H1 (cell line): ENCODE results near the gene SLC39A7. TPM values are rescaled to one million over a fixed set of nuclear protein-coding genes. Genes with fewer than 3 reads are reported as not detected.

Source experiments
- CTCF ChIA-PET: fragments of 300-600 bp; sonication (Branson Sonifier 250); formaldehyde crosslinking; loops from one replicate; lab custom pipeline; 2021; ENCODE audit not compliant: partially characterized antibody; lab: Charles Lee
- POLR2A ChIA-PET: fragments of 300-600 bp; sonication (Branson Sonifier 250); formaldehyde crosslinking; loops from one replicate; lab custom pipeline; 2021; ENCODE audit warnings: inconsistent platforms; ENCODE audit not compliant: partially characterized antibody; lab: Charles Lee
- DNase-seq, 2 experiments: peaks; one replicate each; pipeline versions ENCODE4 v3.0.0 to v3.0.0-alpha.2; 2010 to 2022; ENCODE audit warnings: low spot score in 2 of 2, low read depth in 1 of 2, mixed read lengths in 1 of 2
- FAIRE-seq: peaks from 2 replicates; lab custom pipeline; 2011; peaks lifted over from hg19 to GRCh38; lab: Jason Lieb, UNC
- H2AFZ ChIP-seq: 2 replicates; pipeline ENCODE4 v1.8.1; 2012; ENCODE audit warnings: low read length, inconsistent platforms
- H2AK5ac ChIP-seq: 2 replicates; pipeline ENCODE4 v1.6.1; 2013; ENCODE audit warnings: low read depth, low read length
- H2BK120ac ChIP-seq: replicated peaks from 2 replicates; pipeline ENCODE3; 2013; ENCODE audit warnings: low read depth, low read length, inconsistent platforms
- H2BK12ac ChIP-seq: 2 replicates; pipeline ENCODE4 v1.6.1; 2013; ENCODE audit warnings: low read depth, low read length
- H2BK15ac ChIP-seq: 2 replicates; pipeline ENCODE4 v1.6.1; 2013; ENCODE audit warnings: low read length
- H2BK20ac ChIP-seq: 2 replicates; pipeline ENCODE4 v1.6.1; 2013; ENCODE audit warnings: low read length
- H2BK5ac ChIP-seq: 2 replicates; pipeline ENCODE4 v1.6.1; 2013; ENCODE audit warnings: low read depth, low read length
- H3K14ac ChIP-seq: 2 replicates; pipeline ENCODE4 v1.6.1; 2013; ENCODE audit warnings: inconsistent platforms; ENCODE audit not compliant: insufficient read length
- H3K18ac ChIP-seq: 2 replicates; pipeline ENCODE4 v1.6.1; 2013; ENCODE audit warnings: low read length; ENCODE audit errors: extremely low read depth
- H3K23ac ChIP-seq: 2 replicates; pipeline ENCODE4 v1.6.1; 2013; ENCODE audit warnings: inconsistent platforms; ENCODE audit not compliant: insufficient read length
- H3K23me2 ChIP-seq: 2 replicates; pipeline ENCODE4 v1.6.1; 2013; ENCODE audit warnings: low read depth, low read length
- H3K27ac ChIP-seq: 2 replicates; pipeline ENCODE4 v1.6.1; 2011; ENCODE audit warnings: low read depth, low read length, inconsistent platforms
- H3K27me3 ChIP-seq, 4 experiments: replicated peaks in 1 of 4; 1 replicate in 1 of 4; 2 replicates in 3 of 4; pipeline versions ENCODE4 v1.6.1 to v1.8.1; 2011 to 2013; ENCODE audit warnings: low read length in 3 of 4, mild to moderate bottlenecking in 3 of 4, inconsistent platforms in 2 of 4, mixed read lengths in 2 of 4, moderate library complexity in 1 of 4; ENCODE audit not compliant: control insufficient read depth in 3 of 4, insufficient read depth in 3 of 4; ENCODE audit errors: extremely low read depth in 1 of 4
- H3K36me3 ChIP-seq, 4 experiments: 2 replicates each; pipeline versions ENCODE4 v1.6.1 to v1.8.1; 2011 to 2013; ENCODE audit warnings: mild to moderate bottlenecking in 4 of 4, low read length in 3 of 4, moderate library complexity in 2 of 4, control low read depth in 1 of 4, inconsistent platforms in 1 of 4; ENCODE audit not compliant: insufficient read depth in 4 of 4, control insufficient read depth in 2 of 4
- H3K4ac ChIP-seq: replicated peaks from 2 replicates; pipeline ENCODE3; 2013; ENCODE audit warnings: low read length, low read depth, mixed read lengths, inconsistent platforms; ENCODE audit not compliant: insufficient read length
- H3K4me1 ChIP-seq, 4 experiments: replicated peaks in 1 of 4; 1 replicate in 1 of 4; 2 replicates in 3 of 4; pipeline versions ENCODE4 v1.6.1 to v1.8.1; 2011 to 2013; ENCODE audit warnings: low read length in 3 of 4, inconsistent platforms in 2 of 4, mixed read lengths in 1 of 4; ENCODE audit not compliant: insufficient read depth in 4 of 4, control insufficient read depth in 3 of 4
- H3K4me2 ChIP-seq, 2 experiments: 2 replicates each; pipeline versions ENCODE4 v1.6.1 to v1.8.1; 2011 to 2013; ENCODE audit warnings: low read depth in 2 of 2, low read length in 2 of 2, control low read depth in 1 of 2, inconsistent platforms in 1 of 2, mild to moderate bottlenecking in 1 of 2; ENCODE audit not compliant: insufficient read depth in 1 of 2
- H3K4me3 ChIP-seq, 4 experiments: fragments of 200-600, 300-600 bp in 1 of 4; sonication (generic), shearing (Covaris generic), sonication (Bioruptor Twin) in 1 of 4; 2 replicates each; pipeline versions ENCODE4 v1.5.1 to v1.8.1; 2011 to 2016; ENCODE audit warnings: low read length in 4 of 4, low read depth in 3 of 4, control low read depth in 2 of 4, inconsistent platforms in 2 of 4, mild to moderate bottlenecking in 2 of 4, mixed read lengths in 1 of 4, moderate library complexity in 1 of 4; ENCODE audit not compliant: insufficient read depth in 2 of 4; ENCODE audit errors: extremely low read depth in 1 of 4
- H3K56ac ChIP-seq: replicated peaks from 2 replicates; pipeline ENCODE3; 2013; ENCODE audit warnings: low read depth, mild to moderate bottlenecking, mixed read lengths, low read length, inconsistent platforms; ENCODE audit not compliant: insufficient read length
- H3K79me1 ChIP-seq: 2 replicates; pipeline ENCODE4 v1.6.1; 2013; ENCODE audit warnings: low read depth, low read length, control low read depth
- H3K79me2 ChIP-seq, 2 experiments: 2 replicates each; pipeline versions ENCODE4 v1.6.1 to v1.8.1; 2012 to 2013; ENCODE audit warnings: low read length in 2 of 2, mild to moderate bottlenecking in 2 of 2, inconsistent platforms in 1 of 2; ENCODE audit not compliant: insufficient read depth in 2 of 2, control insufficient read depth in 1 of 2
- H3K9ac ChIP-seq, 4 experiments: replicated peaks in 1 of 4; 1 replicate in 1 of 4; 2 replicates in 3 of 4; pipeline versions ENCODE4 v1.6.1 to v1.8.1; 2011 to 2013; ENCODE audit warnings: low read depth in 3 of 4, low read length in 3 of 4, control low read depth in 2 of 4, mild to moderate bottlenecking in 2 of 4, moderate library complexity in 2 of 4, inconsistent platforms in 1 of 4; ENCODE audit errors: extremely low read depth in 1 of 4
- H3K9me3 ChIP-seq, 2 experiments: 2 replicates each; pipeline versions ENCODE4 v1.6.1 to v1.8.1; 2012 to 2013; ENCODE audit warnings: mild to moderate bottlenecking in 2 of 2, moderate library complexity in 2 of 2, control low read depth in 1 of 2, inconsistent platforms in 1 of 2, low read depth in 1 of 2, low read length in 1 of 2, mixed read lengths in 1 of 2; ENCODE audit not compliant: insufficient read depth in 2 of 2
- H4K20me1 ChIP-seq, 2 experiments: replicated peaks in 1 of 2; 2 replicates each; pipeline versions ENCODE3 to v1.8.1; 2011 to 2013; ENCODE audit warnings: inconsistent platforms in 2 of 2, low read length in 2 of 2, mild to moderate bottlenecking in 1 of 2; ENCODE audit not compliant: insufficient read depth in 2 of 2, control insufficient read depth in 1 of 2
- H4K5ac ChIP-seq: 2 replicates; pipeline ENCODE4 v1.6.1; 2013; ENCODE audit warnings: low read length, low read depth, mixed read lengths, inconsistent platforms; ENCODE audit not compliant: insufficient read length
- H4K8ac ChIP-seq: 2 replicates; pipeline ENCODE4 v1.8.0; 2013; ENCODE audit warnings: mild to moderate bottlenecking, moderate library complexity, low read length, inconsistent platforms; ENCODE audit not compliant: insufficient read depth; ENCODE audit errors: extremely low read depth
- H4K91ac ChIP-seq: replicated peaks from 2 replicates; pipeline ENCODE3; 2013; ENCODE audit warnings: low read length, mixed read lengths, inconsistent platforms; ENCODE audit not compliant: insufficient read length
- ASH2L ChIP-seq: fragments of 200-600, 300-600 bp; sonication (generic); IDR thresholded peaks from one replicate; pipeline ENCODE4 v1.7.1; 2017; ENCODE audit warnings: low read length
- BCL11A ChIP-seq, 2 experiments: IDR thresholded peaks; one replicate each; pipeline ENCODE4 v1.6.1; 2011; ENCODE audit warnings: low read depth in 2 of 2, low read length in 2 of 2, mild to moderate bottlenecking in 2 of 2
- BRCA1 ChIP-seq: IDR thresholded peaks from 2 replicates; pipeline ENCODE4 v1.6.1; 2012; ENCODE audit warnings: low read depth, low read length, improper control_type of control experiment
- CEBPB ChIP-seq: IDR thresholded peaks from 2 replicates; pipeline ENCODE4 v1.6.1; 2012; ENCODE audit warnings: low read depth, low read length
- CTBP2 ChIP-seq: IDR thresholded peaks from 2 replicates; pipeline ENCODE4 v1.7.0; 2011; ENCODE audit warnings: borderline replicate concordance, mild to moderate bottlenecking, moderate library complexity, mixed read lengths, low read length; ENCODE audit not compliant: insufficient read depth, insufficient read length
- EGR1 ChIP-seq: IDR thresholded peaks from 2 replicates; pipeline ENCODE4 v1.6.1; 2011; ENCODE audit warnings: low read depth, low read length, borderline replicate concordance
- RNF2 ChIP-seq: fragments of 200-900, 300-1000 bp; sonication (generic); IDR thresholded peaks from 2 replicates; pipeline ENCODE4 v1.7.1; 2016; ENCODE audit warnings: borderline replicate concordance, low read depth, mild to moderate bottlenecking, antibody characterized with exemption, low read length; ENCODE audit not compliant: poor library complexity, severe bottlenecking; ENCODE audit errors: missing control alignments
- SP1 ChIP-seq: IDR thresholded peaks from 2 replicates; pipeline ENCODE4 v1.6.1; 2011; ENCODE audit warnings: low read depth, low read length
- WGBS, 2 experiments: shearing (Covaris generic) in 1 of 2; methylation state at CpG; one replicate each; pipeline versions ENCODE4 v1.1.6 to v1.1.7; 2013 to 2015; ENCODE audit warnings: low lambda C conversion rate in 2 of 2, mixed read lengths in 2 of 2, inconsistent platforms in 1 of 2, low coverage in 1 of 2, missing lambda C conversion rate in 1 of 2; ENCODE audit not compliant: insufficient replicate concordance in 2 of 2, insufficient coverage in 1 of 2, insufficient read length in 1 of 2; ENCODE audit errors: extremely low coverage in 1 of 2, missing lambda C conversion rate in 1 of 2; 5-methylcytosine and 5-hydroxymethylcytosine counted together
- polyA plus RNA-seq, 7 experiments: library from polyadenylated mRNA; depleted of rRNA in 3 of 7; stranded (reverse) in 5 of 7; unstranded in 2 of 7; fragments of >200 nt in 5 of 7; fragments of 200-250 nt in 2 of 7; gene quantifications; 1 replicate in 5 of 7; 2 replicates in 1 of 7; 4 replicates in 1 of 7; pipeline versions ENCODE4 v1.2.1 to v1.2.3, GENCODE V29; 2011 to 2013; ENCODE audit warnings: missing spikeins in 2 of 7, mixed read lengths in 2 of 7
- total RNA-seq: library from RNA; stranded (reverse); fragmentation: NEBNext Ultra II Directional; extraction: Animal tissue kit (Norgen Biotek cat#: 25700); gene quantifications from 2 replicates; pipeline ENCODE4 v1.2.1, GENCODE V29; 2021
- TF ChIP-seq, protein P1 (sequence below): IDR thresholded peaks from 2 replicates; pipeline ENCODE4 v1.6.1; 2012; ENCODE audit warnings: inconsistent platforms
- TF ChIP-seq, protein P2 (sequence below): IDR thresholded peaks from 2 replicates; pipeline ENCODE4 v1.6.1; 2011; ENCODE audit warnings: low read length, improper control_type of control experiment

Gene SLC39A7
- total and polyA plus RNA-seq, 2 of the 8 experiments (the other 6 are each of a cell fraction or from before 2014, with no cell fraction given), result 63.3 to 123 TPM

DNA sequence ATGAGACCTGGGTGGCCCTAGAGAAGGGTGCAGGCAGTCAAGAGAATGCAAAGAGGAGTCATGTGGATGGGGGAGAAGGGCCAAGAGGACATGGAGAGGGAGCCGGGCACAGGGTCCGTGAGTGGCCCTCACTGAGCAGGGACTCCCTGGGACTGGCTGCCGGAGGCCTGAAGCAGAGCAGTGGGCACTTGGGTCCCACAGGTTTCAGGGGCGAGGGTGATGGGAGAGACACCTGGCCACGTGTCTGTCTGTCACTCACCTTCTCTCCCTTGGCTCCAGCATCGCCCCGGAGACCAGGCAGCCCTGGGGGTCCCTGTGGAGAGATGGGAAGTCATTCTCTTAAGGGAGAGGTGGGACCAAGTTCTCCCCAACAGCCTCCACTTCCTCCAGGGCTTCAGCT is 33.9 kb upstream of the SLC39A7 start:
- H3K23me2 ChIP-seq, result peaks cover 4% of the 10 kb centered on the region; the same call in 1 of the 2 replicates
- no peak for TF ChIP-seq RNF2
- TF ChIP-seq, protein P1, sequence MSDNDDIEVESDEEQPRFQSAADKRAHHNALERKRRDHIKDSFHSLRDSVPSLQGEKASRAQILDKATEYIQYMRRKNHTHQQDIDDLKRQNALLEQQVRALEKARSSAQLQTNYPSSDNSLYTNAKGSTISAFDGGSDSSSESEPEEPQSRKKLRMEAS, result no peak
- no peak for TF ChIP-seq BRCA1
- no peak for TF ChIP-seq CEBPB
- TF ChIP-seq, protein P2, sequence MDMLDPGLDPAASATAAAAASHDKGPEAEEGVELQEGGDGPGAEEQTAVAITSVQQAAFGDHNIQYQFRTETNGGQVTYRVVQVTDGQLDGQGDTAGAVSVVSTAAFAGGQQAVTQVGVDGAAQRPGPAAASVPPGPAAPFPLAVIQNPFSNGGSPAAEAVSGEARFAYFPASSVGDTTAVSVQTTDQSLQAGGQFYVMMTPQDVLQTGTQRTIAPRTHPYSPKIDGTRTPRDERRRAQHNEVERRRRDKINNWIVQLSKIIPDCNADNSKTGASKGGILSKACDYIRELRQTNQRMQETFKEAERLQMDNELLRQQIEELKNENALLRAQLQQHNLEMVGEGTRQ, result no peak
- no peak for TF ChIP-seq ASH2L
- no peak for TF ChIP-seq SP1
- TF ChIP-seq EGR1, result no peak
- TF ChIP-seq CTBP2, result no peak
- no peak for TF ChIP-seq BCL11A (IDR thresholded peaks at IDR 0.05; ENCODE audit: low read depth in 2 of 2, low read length in 2 of 2)
- H4K91ac ChIP-seq, result no peak overlapping the region
- H3K18ac ChIP-seq, result no peak overlapping the region
- H3K4me2 ChIP-seq, result no peak overlapping the region
- no peak overlapping the region for H3K27ac ChIP-seq
- POLR2A ChIA-PET, result no interaction called here
- no peak overlapping the region for H2BK5ac ChIP-seq
- no peak overlapping the region for H4K5ac ChIP-seq
- H3K9ac ChIP-seq, result no peak overlapping the region
- H4K8ac ChIP-seq, result no peak overlapping the region
- no peak overlapping the region for H2BK15ac ChIP-seq
- H3K4me1 ChIP-seq, result peaks cover 0 to 4% (median 1%) of the 10 kb centered on the region in 4 experiments; a peak in 5 of 7 replicates
- no peaks in the 10 kb centered on the region for H3K79me2 ChIP-seq
- peaks cover 0 to 7% (median 2%) of the 10 kb centered on the region in 4 experiments; a peak in 4 of 7 replicates for H3K27me3 ChIP-seq
- H2AK5ac ChIP-seq, result no peak overlapping the region
- no peak overlapping the region for H2BK120ac ChIP-seq
- CTCF ChIA-PET, result interaction anchor here (2.4 kb wide), 1 partner anchor 19 kb away, joined by 6 read pairs; no protein-coding TSS in a partner anchor
- H2BK20ac ChIP-seq, result no peak overlapping the region
- WGBS, 2 experiments, result 96% methylated on average over 5 of the region's 7 CpGs; no CpG with 5 or more reads in 1 of the 2 experiments
- DNase-seq (no peak), FAIRE-seq (no peak)
- no peaks in the 10 kb centered on the region for H3K9me3 ChIP-seq
- H2BK12ac ChIP-seq, result no peak overlapping the region
- H3K4ac ChIP-seq, result peak overlapping the region; percentile 51
- no peaks in the 10 kb centered on the region for H3K79me1 ChIP-seq
- no peak overlapping the region for H2AFZ ChIP-seq
- no peaks in the 10 kb centered on the region for H4K20me1 ChIP-seq
- no peak overlapping the region for H3K23ac ChIP-seq
- H3K36me3 ChIP-seq, result no peaks in the 10 kb centered on the region
- H3K14ac ChIP-seq, result no peak overlapping the region
- H3K4me3 ChIP-seq, result no peak overlapping the region
- no peak overlapping the region for H3K56ac ChIP-seq
